ENCODE data around the gene OPA3. TPM values are rescaled to one million over a fixed set of nuclear protein-coding genes. Genes with fewer than 3 reads are reported as not detected.

OPA3 gene
- total RNA-seq, 2 donors from 2014 or later = 12.9 to 14.0 TPM

- ATAC-seq = no peak
- no peak for DNase-seq
- intact Hi-C loops (cut with DNase I, micrococcal nuclease) = no loop called here
Observed at GRCh38 chr19:45531349-45531748, 53.3 kb downstream of the OPA3 start.

- intact Hi-C loops (cut with DNase I, micrococcal nuclease) = loop anchor here in 1 of 2 donors (10.0 kb wide), 1 partner anchor 45 kb away; no protein-coding TSS in a partner anchor
- DNase-seq (no peak), ATAC-seq (no peak)
Observed at GRCh38 chr19:45529420-45529785, 55.2 kb downstream of the OPA3 start.

- intact Hi-C loops (cut with DNase I, micrococcal nuclease) = loop anchor here in 1 of 2 donors (10.0 kb wide), 1 partner anchor 46 kb away; no protein-coding TSS in a partner anchor
- ATAC-seq = peak; percentile 76
- DNase-seq = peak; percentile 70 to 75
Observed at GRCh38 chr19:45528744-45529419, 55.7 kb downstream of the OPA3 start.

- DNase-seq (no peak), ATAC-seq (peak; percentile 34)
- intact Hi-C loops (cut with DNase I, micrococcal nuclease) = loop anchor here in 1 of 2 donors (10.0 kb wide), 1 partner anchor 47 kb away; no protein-coding TSS in a partner anchor
Observed at GRCh38 chr19:45528149-45528743, 56.4 kb downstream of the OPA3 start.

- intact Hi-C loops (cut with DNase I, micrococcal nuclease) = loop anchor here in 1 of 2 donors (10.0 kb wide), 1 partner anchor 47 kb away; no protein-coding TSS in a partner anchor
- ATAC-seq = peak; percentile 0
- no peak for DNase-seq
Observed at GRCh38 chr19:45527731-45528130, 56.9 kb downstream of the OPA3 start.

GRCh38 chr19:45526971-45527370 lies 57.6 kb downstream of the OPA3 start:
- intact Hi-C loops (cut with DNase I, micrococcal nuclease) = loop anchor here in 1 of 2 donors (10.0 kb wide), 1 partner anchor 48 kb away; no protein-coding TSS in a partner anchor
- DNase-seq (no peak), ATAC-seq (no peak)

GRCh38 chr19:45526143-45526542 lies 58.5 kb downstream of the OPA3 start:
- DNase-seq = peak; percentile 57 to 79
- intact Hi-C loops (cut with DNase I, micrococcal nuclease) = loop anchor here in 1 of 2 donors (10.0 kb wide), 1 partner anchor 49 kb away; no protein-coding TSS in a partner anchor
- ATAC-seq = peak; percentile 51

GRCh38 chr19:45524575-45525129 lies 60.0 kb downstream of the OPA3 start:
- ATAC-seq = no peak
- DNase-seq = no peak
- intact Hi-C loops (cut with DNase I, micrococcal nuclease) = loop anchor here in 1 of 2 donors (10.0 kb wide), 1 partner anchor 50 kb away; no protein-coding TSS in a partner anchor

GRCh38 chr19:45523642-45524256 lies 60.9 kb downstream of the OPA3 start:
- ATAC-seq (peak; percentile 63), DNase-seq (peak; percentile 69 to 78)
- intact Hi-C loops (cut with DNase I, micrococcal nuclease) = loop anchor here in 1 of 2 donors (10.0 kb wide), 1 partner anchor 51 kb away; no protein-coding TSS in a partner anchor

GRCh38 chr19:45522010-45522941 lies 62.3 kb downstream of the OPA3 start:
- no peak for DNase-seq
- ATAC-seq = no peak
- intact Hi-C loops (cut with DNase I, micrococcal nuclease) = loop anchor here in 1 of 2 donors (10.0 kb wide), 1 partner anchor 53 kb away; no protein-coding TSS in a partner anchor

GRCh38 chr19:45518469-45518826 lies 66.2 kb downstream of the OPA3 start:
- ATAC-seq (peak; percentile 28), DNase-seq (peak in 1 of 2 donors; percentile 48)
- intact Hi-C loops (cut with DNase I, micrococcal nuclease) = no loop called here

- intact Hi-C loops (cut with DNase I, micrococcal nuclease) = no loop called here
- ATAC-seq (no peak), DNase-seq (no peak)
Observed at GRCh38 chr19:45517641-45518468, 66.7 kb downstream of the OPA3 start.

GRCh38 chr19:45517238-45517637 lies 67.4 kb downstream of the OPA3 start:
- no peak for ATAC-seq

GRCh38 chr19:45515807-45516401 lies 68.7 kb downstream of the OPA3 start:
- ATAC-seq (peak; percentile 48), DNase-seq (peak; percentile 77 to 81)
- intact Hi-C loops (cut with DNase I, micrococcal nuclease) = no loop called here

More at GRCh38 chr19:45517238-45517637, 67.4 kb downstream of the OPA3 start:
- intact Hi-C loops (cut with DNase I, micrococcal nuclease) = no loop called here
- no peak for DNase-seq

- peak; percentile 60 to 81 for DNase-seq
- peak; percentile 41 for ATAC-seq
- intact Hi-C loops (cut with DNase I, micrococcal nuclease) = no loop called here
Observed at GRCh38 chr19:45515081-45515624, 69.4 kb downstream of the OPA3 start.

GRCh38 chr19:45514376-45515051 lies 70.1 kb downstream of the OPA3 start:
- intact Hi-C loops (cut with DNase I, micrococcal nuclease) = loop anchor here in 1 of 2 donors (5.0 kb wide), 1 partner anchor 123 kb away; the partner anchor contains the start of gene EML2
- peak; percentile 89 to 93 for DNase-seq

More at GRCh38 chr19:45514376-45515051, 70.1 kb downstream of the OPA3 start:
- ATAC-seq = peak; percentile 79
